A172 (cell line): ENCODE data around the gene ZNF197. TPM values are rescaled to one million over a fixed set of nuclear protein-coding genes. Genes with fewer than 3 reads are reported as not detected.
"Not testable (repeated sequence)": the region's sequence is repeated elsewhere in the genome, so short reads cannot be mapped to it uniquely, and the experiment has no call there.

Experiments used
- DNase-seq: peaks from one replicate; pipeline ENCODE4 v3.0.0-alpha.2; 2015; ENCODE audit warnings: low spot score
- total RNA-seq: library from RNA; depleted of rRNA; stranded (reverse); fragments of >200 nt; shearing (Covaris generic); gene quantifications from 2 replicates; pipeline ENCODE4 v1.2.3, GENCODE V29; 2014; rRNA removed

ZNF197 gene
- 11.5 and 14.7 TPM in 2 replicates for total RNA-seq

- DNase-seq = peak; percentile 89
Measured at GRCh38 chr3:44624749-44625480, at the start of gene ZNF197. ZNF197 (plus strand) TSS chr3:44625036; CDS start chr3:44629155, 4,119 bp downstream.

- no peak for DNase-seq
Measured at GRCh38 chr3:44576613-44577012, 48.2 kb upstream of the ZNF197 start.

- DNase-seq = not testable (repeated sequence)
Measured at GRCh38 chr3:44577354-44577952, 47.4 kb upstream of the ZNF197 start.

GRCh38 chr3:44578316-44578715 lies 46.5 kb upstream of the ZNF197 start:
- DNase-seq = not testable (repeated sequence)

GRCh38 chr3:44578924-44579515 lies 45.8 kb upstream of the ZNF197 start:
- DNase-seq = not testable (repeated sequence)

- not testable (repeated sequence) for DNase-seq
Measured at GRCh38 chr3:44579749-44580148, 45.1 kb upstream of the ZNF197 start.

GRCh38 chr3:44580971-44581370 lies 43.9 kb upstream of the ZNF197 start:
- DNase-seq = not testable (repeated sequence)

- DNase-seq = no peak
Measured at GRCh38 chr3:44584646-44585501, 40.0 kb upstream of the ZNF197 start, which contains the start of gene ZNF660. ZNF660 (plus strand) TSS chr3:44584964; CDS start chr3:44594194, 9,230 bp downstream.

- DNase-seq = no peak
Measured at GRCh38 chr3:44596621-44597020, 28.2 kb upstream of the ZNF197 start.

- no peak for DNase-seq
Measured at GRCh38 chr3:44601749-44602148, 23.1 kb upstream of the ZNF197 start.

GRCh38 chr3:44612678-44613077 lies 12.2 kb upstream of the ZNF197 start:
- no peak for DNase-seq

GRCh38 chr3:44628716-44629115 lies 3.9 kb downstream of the ZNF197 start:
- DNase-seq = no peak

GRCh38 chr3:44632193-44632592 lies 7.4 kb downstream of the ZNF197 start:
- no peak for DNase-seq

- DNase-seq = no peak
Measured at GRCh38 chr3:44642337-44642736, 17.5 kb downstream of the ZNF197 start.

GRCh38 chr3:44643024-44643423 lies 18.2 kb downstream of the ZNF197 start:
- no peak for DNase-seq

- DNase-seq = no peak
Measured at GRCh38 chr3:44647771-44648170, 22.9 kb downstream of the ZNF197 start.

- peak; percentile 87 for DNase-seq
Measured at GRCh38 chr3:44648564-44649229, 23.9 kb downstream of the ZNF197 start, which contains the start of gene ZNF35. ZNF35 (plus strand) TSS chr3:44648732; CDS start chr3:44651068, 2,336 bp downstream.

- no peak for DNase-seq
Measured at GRCh38 chr3:44649709-44650108, 24.9 kb downstream of the ZNF197 start.

GRCh38 chr3:44654039-44654438 lies 29.2 kb downstream of the ZNF197 start:
- no peak for DNase-seq

- DNase-seq = no peak
Measured at GRCh38 chr3:44659015-44659414, 34.2 kb downstream of the ZNF197 start.

GRCh38 chr3:44659434-44659833 lies 34.6 kb downstream of the ZNF197 start:
- no peak for DNase-seq
